GM18499 (cell line): ENCODE results near the gene FERMT3.

Source experiments
- ATAC-seq: cut with Tn5 transposase; IDR thresholded peaks from one replicate; pipeline ENCODE4 v1.9.1; 2021; ENCODE audit warnings: moderate number of reproducible peaks; ENCODE audit not compliant: insufficient read depth, unreplicated experiment

The FERMT3 gene

GRCh38 chr11:64218628-64219353 lies 12.3 kb downstream of the FERMT3 start:
- ATAC-seq = no peak

- ATAC-seq = no peak
These were observed 12.8 kb downstream of the FERMT3 start for GRCh38 chr11:64219354-64219684.

DNA sequence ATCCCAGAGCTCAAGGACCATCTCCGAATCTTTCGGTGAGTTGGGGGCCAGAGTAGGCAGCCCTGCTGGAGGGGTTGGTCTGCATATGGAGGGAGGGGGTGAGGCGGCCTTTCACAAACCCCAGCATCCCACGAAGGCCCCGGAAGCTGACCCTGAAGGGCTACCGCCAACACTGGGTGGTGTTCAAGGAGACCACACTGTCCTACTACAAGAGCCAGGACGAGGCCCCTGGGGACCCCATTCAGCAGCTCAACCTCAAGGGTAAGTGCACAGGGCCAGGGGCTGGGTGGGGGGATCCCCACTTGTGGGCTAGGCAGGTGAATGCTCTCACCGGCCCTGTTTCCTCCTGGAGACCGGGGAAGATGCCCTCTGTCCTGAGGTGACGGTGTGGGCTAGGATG lies 13.2 kb downstream of the FERMT3 start:
- ATAC-seq = no peak

- ATAC-seq = no peak
These were observed 13.8 kb downstream of the FERMT3 start for GRCh38 chr11:64220271-64220670.

DNA sequence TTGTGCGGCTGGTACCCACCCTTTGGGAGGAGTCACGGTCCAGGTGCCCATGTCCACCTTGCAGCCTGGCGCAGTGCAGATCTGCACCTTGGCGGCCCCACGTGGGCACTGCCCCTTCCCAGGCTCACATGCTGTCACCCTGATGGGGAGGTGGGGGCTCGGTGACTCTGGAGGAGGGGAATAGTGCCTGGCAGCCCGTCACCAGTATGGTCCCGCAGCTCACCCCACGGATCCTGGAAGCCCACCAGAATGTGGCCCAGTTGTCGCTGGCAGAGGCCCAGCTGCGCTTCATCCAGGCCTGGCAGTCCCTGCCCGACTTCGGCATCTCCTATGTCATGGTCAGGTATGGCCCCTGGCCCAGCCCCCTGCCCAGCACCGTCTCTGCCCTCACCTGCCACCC lies 14.3 kb downstream of the FERMT3 start:
- ATAC-seq = no peak

DNA sequence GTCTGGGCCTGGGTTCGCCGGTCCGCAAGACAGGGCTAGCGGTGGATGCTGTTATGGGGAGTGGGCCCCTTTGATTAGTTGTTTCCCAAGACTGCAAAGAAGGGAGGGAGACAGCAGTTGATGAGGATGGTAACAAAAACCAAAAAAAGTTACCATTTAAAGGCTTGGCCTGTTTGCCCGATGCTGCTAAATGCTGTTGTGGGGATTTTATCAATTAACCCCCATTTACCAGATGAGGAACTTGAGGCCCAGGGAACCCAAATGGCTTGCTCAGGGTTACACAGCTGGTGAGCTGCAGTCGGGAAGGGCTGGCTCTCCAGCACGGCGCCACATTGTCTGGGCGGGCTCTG lies 16.1 kb downstream of the FERMT3 start:
- no peak for ATAC-seq

DNA sequence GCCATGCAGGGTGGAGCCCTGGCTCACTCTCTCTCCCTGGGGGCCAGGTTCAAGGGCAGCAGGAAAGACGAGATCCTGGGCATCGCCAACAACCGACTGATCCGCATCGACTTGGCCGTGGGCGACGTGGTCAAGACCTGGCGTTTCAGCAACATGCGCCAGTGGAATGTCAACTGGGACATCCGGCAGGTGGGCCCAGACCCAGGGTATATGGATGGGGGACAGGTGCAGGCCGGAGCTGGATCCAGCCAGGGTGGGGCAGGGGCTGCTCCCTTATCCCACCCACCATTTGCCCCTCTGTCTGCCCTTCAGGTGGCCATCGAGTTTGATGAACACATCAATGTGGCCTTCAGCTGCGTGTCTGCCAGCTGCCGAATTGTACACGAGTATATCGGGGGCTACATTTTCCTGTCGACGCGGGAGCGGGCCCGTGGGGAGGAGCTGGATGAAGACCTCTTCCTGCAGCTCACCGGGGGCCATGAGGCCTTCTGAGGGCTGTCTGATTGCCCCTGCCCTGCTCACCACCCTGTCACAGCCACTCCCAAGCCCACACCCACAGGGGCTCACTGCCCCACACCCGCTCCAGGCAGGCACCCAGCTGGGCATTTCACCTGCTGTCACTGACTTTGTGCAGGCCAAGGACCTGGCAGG lies 16.6 kb downstream of the FERMT3 start:
- no peak for ATAC-seq

DNA sequence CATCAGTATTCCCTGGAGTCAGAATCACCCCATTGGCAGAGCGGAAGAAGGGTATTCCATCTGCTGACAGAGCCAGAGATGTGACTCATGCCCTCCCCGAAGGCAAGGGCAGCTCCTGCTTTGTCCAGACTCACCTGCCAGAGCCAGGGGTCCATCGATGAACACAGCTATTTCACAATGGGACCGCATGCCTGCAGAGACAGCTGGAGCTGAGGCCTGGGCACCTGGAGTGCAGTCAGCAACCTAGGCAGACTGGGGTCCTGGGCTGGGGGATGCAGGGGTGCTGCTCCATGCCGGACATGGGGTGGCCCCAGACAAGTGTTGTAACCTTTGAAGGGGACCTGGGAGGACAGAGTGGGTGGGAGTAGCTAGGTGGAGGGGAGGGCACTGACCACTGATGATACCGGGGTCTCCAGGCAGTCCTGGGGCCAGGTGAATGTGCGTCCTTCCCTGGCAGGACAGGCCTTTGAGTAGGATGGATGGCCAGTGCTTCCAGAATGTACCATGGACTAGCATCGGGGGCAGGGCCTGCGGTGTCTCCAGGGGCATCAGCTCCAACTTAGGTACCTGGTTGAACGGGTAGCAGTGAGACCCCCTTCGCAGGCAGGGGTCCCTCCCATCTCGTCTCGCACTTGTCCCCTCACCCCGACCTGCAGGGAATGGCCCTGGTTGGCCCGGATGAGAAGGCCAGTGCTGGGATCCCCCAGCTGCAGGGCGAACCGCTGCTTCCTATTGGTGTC lies 17.8 kb downstream of the FERMT3 start:
- no peak for ATAC-seq

GRCh38 chr11:64224891-64225607 lies 18.5 kb downstream of the FERMT3 start:
- ATAC-seq = no peak

GRCh38 chr11:64225608-64226506 lies 19.3 kb downstream of the FERMT3 start, which contains the start of the genes NUDT22 and TRPT1:
Gene NUDT22 (plus strand): TSS chr11:64226274. CDS start chr11:64226653, 379 bp downstream.
Gene TRPT1 (minus strand): TSS chr11:64226186. CDS start chr11:64225860, 326 bp downstream.
- ATAC-seq = no peak

- no peak for ATAC-seq
These were observed 20.1 kb downstream of the FERMT3 start for GRCh38 chr11:64226507-64227051.

GRCh38 chr11:64227405-64227956 lies 21.0 kb downstream of the FERMT3 start:
- ATAC-seq = no peak

- no peak for ATAC-seq
These were observed 22.7 kb downstream of the FERMT3 start for GRCh38 chr11:64229090-64229743.

- no peak for ATAC-seq
These were observed 23.2 kb downstream of the FERMT3 start for GRCh38 chr11:64229744-64230170.

- ATAC-seq = no peak
These were observed 23.9 kb downstream of the FERMT3 start, which contains the start of gene DNAJC4 for GRCh38 chr11:64230171-64230984. Gene DNAJC4 (plus strand): TSS chr11:64230548. CDS start chr11:64230855, 307 bp downstream.

DNA sequence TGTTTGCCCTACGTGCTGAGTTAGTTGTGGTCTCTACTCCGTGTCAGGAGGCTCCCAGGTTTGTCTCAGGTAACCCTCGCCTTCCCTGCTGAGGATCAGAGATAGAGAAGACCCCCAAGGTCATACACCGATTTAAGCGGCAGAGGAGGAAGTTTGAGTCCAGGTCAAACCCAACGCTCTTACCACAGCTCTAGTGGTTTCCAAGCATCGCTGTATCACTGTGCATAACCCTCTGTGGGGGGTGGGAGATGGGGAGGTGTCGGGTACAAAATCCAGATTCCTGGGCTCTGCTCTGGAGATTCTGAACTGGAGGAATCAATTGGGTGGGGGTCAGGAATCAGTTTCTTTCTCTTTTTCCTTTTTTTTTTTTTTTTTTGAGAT lies 24.5 kb downstream of the FERMT3 start:
- ATAC-seq = no peak

DNA sequence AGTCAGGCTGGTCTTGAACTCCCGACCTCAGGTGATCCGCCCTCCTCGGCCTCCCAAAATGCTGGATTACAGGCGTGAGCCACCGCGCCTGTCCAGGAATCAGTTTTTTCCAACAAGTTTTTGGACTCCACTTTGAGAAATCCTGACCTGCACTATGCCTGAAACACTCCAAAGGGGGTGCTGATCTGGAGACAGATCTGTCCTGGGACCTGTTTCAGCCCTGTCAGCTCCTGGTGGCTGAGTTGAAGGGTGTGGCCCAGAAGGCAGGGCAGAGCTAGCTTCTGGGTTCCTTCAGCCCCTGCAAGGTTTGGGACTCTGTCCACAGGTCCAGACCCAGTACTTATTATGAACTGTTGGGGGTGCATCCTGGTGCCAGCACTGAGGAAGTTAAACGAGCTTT lies 25.0 kb downstream of the FERMT3 start:
- ATAC-seq = no peak
